Natural killer cell (primary cell): ENCODE results near the gene P3H1. TPM values are rescaled to one million over a fixed set of nuclear protein-coding genes. Genes with fewer than 3 reads are reported as not detected.
A peak's percentile ranks its signal among the peaks of the same experiment; 100 is the strongest.

ENCODE experiments used
- ATAC-seq, 3 donors: fragments of 150-1000 bp in 2 of 3; fragments of 200-7000 bp in 1 of 3; cut with Tn5 transposase; 1 replicate in 1 of 3; 2 replicates in 2 of 3; pipeline ENCODE4 v1.10.0; 2021; ENCODE audit warnings: mild to moderate bottlenecking in 2 of 3, moderate library complexity in 2 of 3
- DNase-seq, 2 donors: peaks; one replicate each; pipeline versions ENCODE4 v3.0.0 to v3.0.0-alpha.2; 2013 to 2021; ENCODE audit warnings: mixed read lengths in 1 of 2
- H3K27ac ChIP-seq: one replicate; pipeline ENCODE4 v1.5.1; 2013; ENCODE audit warnings: mild to moderate bottlenecking, low read length
- H3K27me3 ChIP-seq: one replicate; pipeline ENCODE4 v1.6.1; 2013; ENCODE audit warnings: low read length; ENCODE audit not compliant: control insufficient read depth, insufficient read depth
- H3K36me3 ChIP-seq: one replicate; pipeline ENCODE4 v1.6.1; 2013; ENCODE audit warnings: low read length; ENCODE audit not compliant: control insufficient read depth, insufficient read depth
- H3K4me1 ChIP-seq: one replicate; pipeline ENCODE4 v1.6.1; 2013; ENCODE audit warnings: low read length; ENCODE audit not compliant: control insufficient read depth, insufficient read depth
- H3K4me3 ChIP-seq: one replicate; pipeline ENCODE4 v1.5.1; 2013; ENCODE audit warnings: low read length
- H3K9me3 ChIP-seq: one replicate; pipeline ENCODE4 v1.6.1; 2013; ENCODE audit warnings: low read length; ENCODE audit not compliant: control insufficient read depth, insufficient read depth
- H3K27ac Mint-ChIP-seq, 2 donors: one replicate each; pipeline ENCODE4 v1.8.0; 2022; ENCODE audit warnings: mild to moderate bottlenecking in 2 of 2, mixed read lengths in 2 of 2, moderate library complexity in 1 of 2
- H3K27me3 Mint-ChIP-seq, 2 donors: one replicate each; pipeline ENCODE4 v1.8.0; 2022; ENCODE audit warnings: low read depth in 2 of 2, mixed read lengths in 2 of 2
- H3K36me3 Mint-ChIP-seq: one replicate; pipeline ENCODE4 v1.8.0; 2022; ENCODE audit warnings: mixed read lengths
- H3K4me1 Mint-ChIP-seq, 2 donors: one replicate each; pipeline ENCODE4 v1.8.0; 2022; ENCODE audit warnings: mixed read lengths in 2 of 2
- H3K4me3 Mint-ChIP-seq: one replicate; pipeline ENCODE4 v1.8.0; 2022; ENCODE audit warnings: mild to moderate bottlenecking, moderate library complexity, mixed read lengths
- H3K9me3 Mint-ChIP-seq, 2 donors: one replicate each; pipeline ENCODE4 v1.8.0; 2022; ENCODE audit warnings: mixed read lengths in 2 of 2
- WGBS: methylation state at CpG from one replicate; pipeline ENCODE4 v1.1.7; 2013; ENCODE audit warnings: missing lambda C conversion rate; ENCODE audit not compliant: insufficient coverage; 5-methylcytosine and 5-hydroxymethylcytosine counted together
- intact Hi-C: fragments of 100-400 bp; cut with micrococcal nuclease; formaldehyde crosslinking; loops from one replicate; pipeline ENCODE4 v1.14.2; 2022
- total RNA-seq, 4 donors: library from RNA; stranded (reverse); fragments of 120-200 nt in 1 of 4; gene quantifications; one replicate each; pipeline versions ENCODE4 v1.2.3 to v1.2.4, GENCODE V29; 2013 to 2022
- TF ChIP-seq, protein P1 (sequence below): fragments of 200-600 bp; IDR thresholded peaks from one replicate; pipeline ENCODE4 v1.8.0; 2022; ENCODE audit warnings: antibody characterized with exemption

Gene P3H1
- total RNA-seq, 3 donors from 2014 or later (not counting 1 experiment from before 2014, with no cell fraction given): 29.6 to 40.4 (median 37.9) TPM

DNA sequence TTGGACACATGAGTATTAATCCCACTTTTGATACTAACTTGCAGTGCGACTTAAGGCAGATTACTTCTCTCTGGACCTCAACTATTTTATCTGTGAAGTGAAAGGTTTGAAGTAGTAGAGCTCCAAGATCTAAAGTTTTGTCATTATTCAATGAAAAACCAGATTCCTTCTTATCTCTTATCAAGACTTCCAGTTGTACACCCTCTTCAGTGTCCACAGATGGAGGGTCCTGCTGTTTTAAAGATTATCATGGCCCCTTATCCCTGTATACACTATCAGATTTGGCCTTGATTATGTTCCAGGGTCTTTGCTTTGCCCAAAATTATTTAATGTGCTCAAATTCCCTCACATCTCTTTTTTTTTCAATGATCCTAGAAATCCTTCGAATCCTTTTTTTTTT, 1.3 kb upstream of the P3H1 start:
- Mint-ChIP-seq H3K27me3 (no peaks in the 10 kb centered on the region), H3K4me3 (no peak overlapping the region), H3K4me1 (peaks cover 20 to 33% of the 10 kb centered on the region in 2 donors), H3K36me3 (no peaks in the 10 kb centered on the region), H3K9me3 (no peaks in the 10 kb centered on the region), H3K27ac (peak overlapping the region in 1 of 2 donors; percentile 16)
- intact Hi-C loops: loop anchor here (5.0 kb wide), 1 partner anchor 86 kb away; the partner anchor contains the start of gene YBX1
- TF ChIP-seq, protein P1, sequence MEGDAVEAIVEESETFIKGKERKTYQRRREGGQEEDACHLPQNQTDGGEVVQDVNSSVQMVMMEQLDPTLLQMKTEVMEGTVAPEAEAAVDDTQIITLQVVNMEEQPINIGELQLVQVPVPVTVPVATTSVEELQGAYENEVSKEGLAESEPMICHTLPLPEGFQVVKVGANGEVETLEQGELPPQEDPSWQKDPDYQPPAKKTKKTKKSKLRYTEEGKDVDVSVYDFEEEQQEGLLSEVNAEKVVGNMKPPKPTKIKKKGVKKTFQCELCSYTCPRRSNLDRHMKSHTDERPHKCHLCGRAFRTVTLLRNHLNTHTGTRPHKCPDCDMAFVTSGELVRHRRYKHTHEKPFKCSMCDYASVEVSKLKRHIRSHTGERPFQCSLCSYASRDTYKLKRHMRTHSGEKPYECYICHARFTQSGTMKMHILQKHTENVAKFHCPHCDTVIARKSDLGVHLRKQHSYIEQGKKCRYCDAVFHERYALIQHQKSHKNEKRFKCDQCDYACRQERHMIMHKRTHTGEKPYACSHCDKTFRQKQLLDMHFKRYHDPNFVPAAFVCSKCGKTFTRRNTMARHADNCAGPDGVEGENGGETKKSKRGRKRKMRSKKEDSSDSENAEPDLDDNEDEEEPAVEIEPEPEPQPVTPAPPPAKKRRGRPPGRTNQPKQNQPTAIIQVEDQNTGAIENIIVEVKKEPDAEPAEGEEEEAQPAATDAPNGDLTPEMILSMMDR: no peak
- Histone ChIP-seq H3K4me3 (no peak overlapping the region), H3K4me1 (peaks cover 18% of the 10 kb centered on the region), H3K9me3 (no peaks in the 10 kb centered on the region), H3K27me3 (no peaks in the 10 kb centered on the region), H3K27ac (no peak overlapping the region), H3K36me3 (no peaks in the 10 kb centered on the region)
- no peak for ATAC-seq
- WGBS: 100% methylated on average over 2 of the region's 2 CpGs
- no peak for DNase-seq

DNA sequence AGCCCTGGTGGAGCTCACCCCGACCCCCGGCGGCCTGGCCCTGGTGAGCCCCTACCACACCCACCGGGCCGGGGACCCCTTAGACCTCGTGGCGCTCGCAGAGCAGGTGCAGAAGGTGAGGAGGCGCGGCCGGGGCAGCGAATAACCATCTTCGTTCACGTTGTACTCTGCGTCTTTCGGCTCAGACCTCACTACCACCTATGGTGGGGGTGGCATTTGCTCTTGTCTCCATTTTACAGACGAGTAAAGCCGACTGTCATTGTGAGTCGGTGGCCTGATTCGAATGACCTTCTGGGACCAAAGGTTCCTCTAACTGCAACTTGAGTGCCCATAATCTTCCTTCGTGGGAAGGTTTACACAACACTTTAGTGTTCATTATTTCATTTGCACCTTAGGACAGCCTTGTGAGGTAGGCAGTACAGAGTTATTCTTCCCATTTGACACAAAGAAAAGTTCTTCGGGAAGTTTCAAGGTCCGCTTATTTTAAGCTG, 727 bp upstream of the P3H1 start:
- DNase-seq: no peak
- Mint-ChIP-seq H3K4me1 (peaks cover 16 to 33% of the 10 kb centered on the region in 2 donors), H3K36me3 (no peaks in the 10 kb centered on the region), H3K9me3 (no peaks in the 10 kb centered on the region), H3K4me3 (no peak overlapping the region), H3K27ac (no peak overlapping the region), H3K27me3 (no peaks in the 10 kb centered on the region)
- Histone ChIP-seq H3K4me3 (peak overlapping the region; percentile 78), H3K27me3 (no peaks in the 10 kb centered on the region), H3K27ac (peak overlapping the region; percentile 81), H3K4me1 (peaks cover 18% of the 10 kb centered on the region), H3K36me3 (no peaks in the 10 kb centered on the region), H3K9me3 (no peaks in the 10 kb centered on the region)
- TF ChIP-seq, protein P1: no peak
- intact Hi-C loops: loop anchor here (1.0 to 5.0 kb wide), 5 partner anchors 50 to 405 kb away; partner anchors contain the start of genes CFAP57, EBNA1BP2, ERMAP and PPCS
- ATAC-seq: peak; percentile 5 to 15 (median 15)
- 2% methylated on average over 21 of the region's 23 CpGs for WGBS

DNA sequence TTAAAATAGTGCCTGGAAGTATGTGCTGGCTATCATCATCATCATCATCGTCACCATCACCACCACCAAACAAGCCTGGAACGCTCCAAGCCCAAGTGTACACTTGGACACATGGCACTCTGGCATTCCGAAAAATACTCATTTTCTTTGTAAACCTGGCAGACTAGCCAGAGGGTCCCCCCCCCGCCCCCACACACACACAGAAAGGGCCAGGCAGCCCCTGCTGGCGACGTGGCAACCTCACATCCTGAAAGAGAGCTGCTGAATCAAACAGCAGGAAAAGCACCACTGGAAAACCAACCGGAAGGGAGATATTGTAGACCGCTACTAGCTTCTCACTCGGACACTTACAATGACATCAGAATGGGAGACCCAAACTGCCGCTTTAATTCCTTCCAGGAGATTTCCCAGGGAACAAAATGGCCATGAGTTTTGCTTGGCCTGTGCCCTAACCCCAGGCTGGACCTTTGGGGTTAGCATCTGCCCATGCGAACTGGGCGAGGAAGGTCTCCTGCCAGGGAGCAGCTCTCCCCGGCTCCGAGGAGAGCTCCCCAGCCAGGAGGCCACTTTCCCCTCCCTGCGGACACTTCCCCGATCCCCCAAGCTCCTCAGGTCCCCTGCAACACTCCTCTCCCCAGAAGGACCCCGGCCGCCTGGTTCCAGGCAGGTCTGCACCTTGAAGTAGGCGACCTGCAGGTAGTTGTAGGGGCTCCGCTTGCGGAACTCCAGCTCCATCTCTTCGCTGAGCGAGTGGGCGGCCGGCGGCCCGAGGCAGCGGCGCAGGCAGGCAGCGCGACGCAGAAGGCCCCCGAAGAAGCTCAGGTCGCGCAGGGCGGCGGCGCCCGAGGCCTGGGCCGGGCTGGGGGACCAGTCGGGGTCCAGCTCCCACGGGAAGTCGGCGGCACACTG, 742 bp downstream of the P3H1 start:
- H3K27me3 ChIP-seq: no peaks in the 10 kb centered on the region
- TF ChIP-seq, protein P1: peak; percentile 23
- H3K4me3 ChIP-seq: peak overlapping the region; percentile 78
- H3K9me3 ChIP-seq: no peaks in the 10 kb centered on the region
- peak in 1 of 2 donors; percentile 67 for DNase-seq
- Mint-ChIP-seq H3K9me3 (no peaks in the 10 kb centered on the region), H3K36me3 (no peaks in the 10 kb centered on the region), H3K4me1 (peaks cover 9 to 27% of the 10 kb centered on the region in 2 donors), H3K4me3 (no peak overlapping the region), H3K27me3 (no peaks in the 10 kb centered on the region), H3K27ac (no peak overlapping the region)
- intact Hi-C loops: loop anchor here (2.0 to 5.0 kb wide), 3 partner anchors 84 to 407 kb away; partner anchors contain the start of genes CFAP57, EBNA1BP2, PPCS and YBX1
- under 1% methylated on average over 43 of the region's 44 CpGs for WGBS
- H3K36me3 ChIP-seq: no peaks in the 10 kb centered on the region
- peaks cover 18% of the 10 kb centered on the region for H3K4me1 ChIP-seq
- peak; percentile 2 to 4 (median 3) for ATAC-seq
- peak overlapping the region; percentile 51 for H3K27ac ChIP-seq
